ENCODE results near the gene SIPA1L3. TPM values are rescaled to one million over a fixed set of nuclear protein-coding genes. Genes with fewer than 3 reads are reported as not detected.

The SIPA1L3 gene
- total and polyA plus RNA-seq, 9 of the 15 experiments (the other 6 are each of a cell fraction or from before 2014, with no cell fraction given) = 0.01 to 6.1 (median 2.5) TPM

- TF ChIP-seq MLLT1 (IDR thresholded peaks at IDR 0.05) (0 out of 4 replicates have a peak, but pooled peaks of 1 of the 2 experiments have one; percentile 11), HMG20B (CRISPR knock-in tag; IDR thresholded peaks at IDR 0.05) (no peak), ZNF407 (IDR thresholded peaks at IDR 0.05; ENCODE audit: low read depth) (no peak), GABPB2 (CRISPR knock-in tag; conservative IDR thresholded peaks at IDR 0.05) (no peak), RERE (CRISPR knock-in tag; IDR thresholded peaks at IDR 0.05; ENCODE audit: borderline replicate concordance) (no peak), THRA (IDR thresholded peaks at IDR 0.05) (no peak), ZNF41 (CRISPR knock-in tag; conservative IDR thresholded peaks at IDR 0.05) (no peak), CGGBP1 (CRISPR knock-in tag; IDR thresholded peaks at IDR 0.05) (no peak), TAF15 (IDR thresholded peaks at IDR 0.05; ENCODE audit: low read depth, low read length) (no peak)
These were observed 348.5 kb downstream of the SIPA1L3 start (continued) for GRCh38 chr19:38255383-38256014.

Data from K562 (cell line).